CD4-positive, alpha-beta T cell (primary cell): ENCODE measurements around the gene PPM1A. TPM values are rescaled to one million over a fixed set of nuclear protein-coding genes. Genes with fewer than 3 reads are reported as not detected.

Experiments
- ATAC-seq: fragments of 200-7000 bp; cut with Tn5 transposase; one replicate; pipeline ENCODE4 v1.10.0; 2022; ENCODE audit warnings: mild to moderate bottlenecking; ENCODE audit not compliant: poor library complexity
- CTCF ChIA-PET: fragments of 350-600 bp; sonication (Branson Sonifier 250); formaldehyde crosslinking; loops from one replicate; lab custom pipeline; 2021; ENCODE audit warnings: antibody characterized with exemption, inconsistent platforms; lab: Charles Lee
- POLR2A ChIA-PET: fragments of 350-600 bp; sonication (Branson Sonifier 250); formaldehyde crosslinking; loops from one replicate; lab custom pipeline; 2021; ENCODE audit warnings: antibody characterized with exemption, inconsistent platforms; lab: Charles Lee
- DNase-seq, 14 experiments: peaks; one replicate each; pipeline ENCODE4 v3.0.0-alpha.2; 2013 to 2020; ENCODE audit warnings: mixed read lengths in 2 of 14
- H3K27ac ChIP-seq, 2 donors: one replicate each; pipeline versions ENCODE4 v1.5.1 to v1.7.0; 2013; ENCODE audit warnings: low read length in 2 of 2, low read depth in 1 of 2, mild to moderate bottlenecking in 1 of 2
- H3K27me3 ChIP-seq, 2 experiments: 1 replicate in 1 of 2; 2 replicates in 1 of 2; pipeline versions ENCODE4 v1.6.1 to v1.7.0; 2013; ENCODE audit warnings: low read length in 2 of 2, control low read depth in 1 of 2, mild to moderate bottlenecking in 1 of 2, moderate library complexity in 1 of 2; ENCODE audit not compliant: insufficient read depth in 2 of 2, control insufficient read depth in 1 of 2
- H3K36me3 ChIP-seq: one replicate; pipeline ENCODE4 v1.6.1; 2013; ENCODE audit warnings: low read length, control low read depth; ENCODE audit not compliant: insufficient read depth
- H3K4me1 ChIP-seq: one replicate; pipeline ENCODE4 v1.6.1; 2013; ENCODE audit warnings: low read length, control low read depth; ENCODE audit not compliant: insufficient read depth
- H3K4me3 ChIP-seq: one replicate; pipeline ENCODE4 v1.5.1; 2013; ENCODE audit warnings: mild to moderate bottlenecking, low read length, moderate library complexity
- H3K9me3 ChIP-seq, 2 experiments: 1 replicate in 1 of 2; 2 replicates in 1 of 2; pipeline versions ENCODE4 v1.6.1 to v1.7.0; 2013; ENCODE audit warnings: low read length in 2 of 2, mild to moderate bottlenecking in 2 of 2, control low read depth in 1 of 2, moderate library complexity in 1 of 2; ENCODE audit not compliant: control insufficient read depth in 1 of 2, insufficient read depth in 1 of 2
- H3K27ac Mint-ChIP-seq: one replicate; pipeline ENCODE4 v1.8.0; 2020; ENCODE audit warnings: mixed read lengths
- H3K27me3 Mint-ChIP-seq: one replicate; pipeline ENCODE4 v1.8.0; 2021; ENCODE audit warnings: mixed read lengths
- H3K36me3 Mint-ChIP-seq: one replicate; pipeline ENCODE4 v1.8.0; 2021; ENCODE audit warnings: low read depth, mixed read lengths
- H3K4me1 Mint-ChIP-seq: one replicate; pipeline ENCODE4 v1.8.0; 2021; ENCODE audit warnings: low read depth, mixed read lengths
- H3K4me3 Mint-ChIP-seq: one replicate; pipeline ENCODE4 v1.8.0; 2020; ENCODE audit warnings: mild to moderate bottlenecking, mixed read lengths
- H3K9me3 Mint-ChIP-seq: one replicate; pipeline ENCODE4 v1.8.0; 2020; ENCODE audit warnings: mixed read lengths
- intact Hi-C, 2 experiments: fragments of 100-400 bp; cut with DNase I in 1 of 2; cut with micrococcal nuclease in 1 of 2; formaldehyde crosslinking; loops; one replicate each; pipeline versions ENCODE4 v1.15.1 to v1.9.0; 2023 to 2025; cut with DNase I, micrococcal nuclease
- total RNA-seq, 174 experiments: library from RNA in 2 of 174; stranded (reverse) in 2 of 174; gene quantifications; one replicate each; pipeline ENCODE4 v1.2.3 and lab custom pipeline; 2021 to 2026
- TF ChIP-seq, protein P1 (sequence below): fragments of 200-600 bp; IDR thresholded peaks from one replicate; pipeline ENCODE4 v1.8.0; 2022; ENCODE audit warnings: antibody characterized with exemption, mild to moderate bottlenecking

Gene PPM1A
- total RNA-seq, 2 experiments from 2014 or later: 96.9 to 97.2 TPM

DNA sequence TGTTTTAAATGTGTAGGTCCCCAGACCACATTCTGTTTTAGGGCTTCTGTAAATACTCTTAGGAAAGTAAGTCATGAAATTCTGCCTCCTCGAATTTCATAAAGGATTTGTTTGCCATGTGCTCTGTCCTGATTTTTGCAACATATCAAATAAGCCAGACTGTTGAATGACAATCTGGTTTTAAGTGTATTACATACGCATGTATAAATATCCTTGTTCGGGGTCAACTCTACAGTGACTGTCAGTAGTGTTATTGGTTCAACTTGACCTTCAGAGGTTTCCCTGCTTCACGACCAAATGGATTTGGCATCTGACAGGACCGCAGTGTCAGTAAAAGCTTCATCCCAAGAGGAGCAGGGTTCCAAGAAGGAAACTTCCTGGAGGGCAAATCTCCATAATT is 52.7 kb downstream of the PPM1A start:
- no peak for ATAC-seq
- intact Hi-C loops: no loop called here
- CTCF ChIA-PET: no interaction called here

DNA sequence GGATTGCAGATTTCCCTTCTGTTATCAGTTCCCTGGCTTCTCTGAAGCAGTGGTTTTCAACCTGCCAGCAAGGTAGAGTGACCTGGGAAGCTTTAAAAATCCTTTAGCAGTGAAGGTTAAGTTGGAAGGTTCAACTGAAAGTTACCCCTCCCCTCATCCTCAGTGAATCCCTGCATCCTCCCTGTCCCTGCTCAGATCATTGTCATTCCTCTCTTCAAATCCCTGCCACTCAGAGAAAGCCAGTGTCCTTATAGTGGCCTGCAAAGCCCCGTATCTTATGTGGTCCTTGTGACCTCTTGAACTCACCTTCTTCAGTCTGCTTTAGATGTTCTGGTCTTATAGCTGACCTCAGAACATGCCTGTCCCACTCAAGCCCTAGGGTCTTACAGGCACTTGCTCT is 53.6 kb downstream of the PPM1A start:
- Mint-ChIP-seq H3K36me3 (no peaks in the 10 kb centered on the region), H3K27me3 (no peaks in the 10 kb centered on the region), H3K4me1 (no peaks in the 10 kb centered on the region), H3K9me3 (peaks cover 7% of the 10 kb centered on the region), H3K4me3 (no peak overlapping the region), H3K27ac (no peak overlapping the region)
- TF ChIP-seq, protein P1, sequence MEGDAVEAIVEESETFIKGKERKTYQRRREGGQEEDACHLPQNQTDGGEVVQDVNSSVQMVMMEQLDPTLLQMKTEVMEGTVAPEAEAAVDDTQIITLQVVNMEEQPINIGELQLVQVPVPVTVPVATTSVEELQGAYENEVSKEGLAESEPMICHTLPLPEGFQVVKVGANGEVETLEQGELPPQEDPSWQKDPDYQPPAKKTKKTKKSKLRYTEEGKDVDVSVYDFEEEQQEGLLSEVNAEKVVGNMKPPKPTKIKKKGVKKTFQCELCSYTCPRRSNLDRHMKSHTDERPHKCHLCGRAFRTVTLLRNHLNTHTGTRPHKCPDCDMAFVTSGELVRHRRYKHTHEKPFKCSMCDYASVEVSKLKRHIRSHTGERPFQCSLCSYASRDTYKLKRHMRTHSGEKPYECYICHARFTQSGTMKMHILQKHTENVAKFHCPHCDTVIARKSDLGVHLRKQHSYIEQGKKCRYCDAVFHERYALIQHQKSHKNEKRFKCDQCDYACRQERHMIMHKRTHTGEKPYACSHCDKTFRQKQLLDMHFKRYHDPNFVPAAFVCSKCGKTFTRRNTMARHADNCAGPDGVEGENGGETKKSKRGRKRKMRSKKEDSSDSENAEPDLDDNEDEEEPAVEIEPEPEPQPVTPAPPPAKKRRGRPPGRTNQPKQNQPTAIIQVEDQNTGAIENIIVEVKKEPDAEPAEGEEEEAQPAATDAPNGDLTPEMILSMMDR: no peak
- intact Hi-C loops: no loop called here
- no peak for DNase-seq
- Histone ChIP-seq H3K9me3 (peaks cover 0 to 4% of the 10 kb centered on the region in 2 experiments), H3K4me3 (no peak overlapping the region), H3K27ac (no peak overlapping the region), H3K4me1 (no peaks in the 10 kb centered on the region), H3K36me3 (no peaks in the 10 kb centered on the region), H3K27me3 (no peaks in the 10 kb centered on the region)
- no peak for ATAC-seq
- ChIA-PET POLR2A (no interaction called here), CTCF (no interaction called here)

More for the DNA sequence above, 52.7 kb downstream of the PPM1A start:
- H3K27ac Mint-ChIP-seq: no peak overlapping the region
- TF ChIP-seq, protein P1: no peak
- Histone ChIP-seq H3K36me3 (no peaks in the 10 kb centered on the region), H3K4me1 (no peaks in the 10 kb centered on the region), H3K9me3 (peaks cover 0 to 4% of the 10 kb centered on the region in 2 experiments), H3K27me3 (no peaks in the 10 kb centered on the region), H3K4me3 (no peak overlapping the region), H3K27ac (no peak overlapping the region)
- no peaks in the 10 kb centered on the region for H3K36me3 Mint-ChIP-seq
- POLR2A ChIA-PET: interaction anchor here (1.8 kb wide), 1 partner anchor 53 kb away, joined by 4 read pairs; the partner anchor contains the start of gene PPM1A
- no peaks in the 10 kb centered on the region for H3K4me1 Mint-ChIP-seq
- no peak for DNase-seq
- H3K27me3 Mint-ChIP-seq: no peaks in the 10 kb centered on the region
- peaks cover 5% of the 10 kb centered on the region for H3K9me3 Mint-ChIP-seq
- no peak overlapping the region for H3K4me3 Mint-ChIP-seq

DNA sequence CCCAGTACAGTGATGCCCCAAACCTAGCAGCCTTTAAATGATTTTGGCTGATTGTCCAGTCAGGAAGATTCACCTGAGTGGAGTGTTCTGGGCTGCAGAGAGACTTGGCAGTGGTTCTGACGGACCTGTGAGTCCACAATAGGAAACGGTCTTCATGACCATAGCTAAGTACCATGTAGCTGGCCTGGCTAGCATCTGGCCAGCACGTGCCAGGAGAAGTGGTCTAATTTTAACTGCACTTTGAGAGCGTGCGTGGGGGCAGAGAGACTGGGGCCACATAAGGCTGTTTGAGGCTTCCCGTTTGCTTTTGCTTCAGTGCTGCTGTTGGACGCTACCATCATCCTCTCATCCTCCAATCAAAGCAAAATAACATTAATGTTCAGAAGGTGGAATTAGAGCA is 54.7 kb downstream of the PPM1A start:
- Mint-ChIP-seq H3K9me3 (peaks cover 7% of the 10 kb centered on the region), H3K4me3 (no peak overlapping the region), H3K27ac (no peak overlapping the region), H3K36me3 (no peaks in the 10 kb centered on the region), H3K4me1 (no peaks in the 10 kb centered on the region), H3K27me3 (no peaks in the 10 kb centered on the region)
- H3K27ac ChIP-seq: no peak overlapping the region
- no peaks in the 10 kb centered on the region for H3K4me1 ChIP-seq
- H3K9me3 ChIP-seq: peaks cover 0 to 4% of the 10 kb centered on the region in 2 experiments
- DNase-seq (no peak), ATAC-seq (no peak)
- POLR2A ChIA-PET: no interaction called here
- CTCF ChIA-PET: no interaction called here
- H3K36me3 ChIP-seq: no peaks in the 10 kb centered on the region
- no peak overlapping the region for H3K4me3 ChIP-seq
- H3K27me3 ChIP-seq: no peaks in the 10 kb centered on the region
- TF ChIP-seq, protein P1: no peak
- intact Hi-C loops: no loop called here
